Measurements from ENCODE around the gene ZFP92.
"Not testable (repeated sequence)": the region's sequence is repeated elsewhere in the genome, so short reads cannot be mapped to it uniquely, and the experiment has no call there.

DNA sequence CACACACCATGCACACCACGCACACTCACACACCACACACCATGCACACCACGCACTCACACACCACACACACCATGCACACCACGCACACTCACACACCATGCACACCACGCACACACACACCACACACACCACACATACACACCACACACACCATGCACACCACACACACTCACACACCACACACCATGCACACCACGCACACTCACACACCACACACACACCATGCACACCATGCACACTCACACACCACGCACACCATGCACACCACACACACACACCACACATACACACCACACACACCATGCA, 21.9 kb upstream of the ZFP92 start:
- TF ChIP-seq, protein P1, sequence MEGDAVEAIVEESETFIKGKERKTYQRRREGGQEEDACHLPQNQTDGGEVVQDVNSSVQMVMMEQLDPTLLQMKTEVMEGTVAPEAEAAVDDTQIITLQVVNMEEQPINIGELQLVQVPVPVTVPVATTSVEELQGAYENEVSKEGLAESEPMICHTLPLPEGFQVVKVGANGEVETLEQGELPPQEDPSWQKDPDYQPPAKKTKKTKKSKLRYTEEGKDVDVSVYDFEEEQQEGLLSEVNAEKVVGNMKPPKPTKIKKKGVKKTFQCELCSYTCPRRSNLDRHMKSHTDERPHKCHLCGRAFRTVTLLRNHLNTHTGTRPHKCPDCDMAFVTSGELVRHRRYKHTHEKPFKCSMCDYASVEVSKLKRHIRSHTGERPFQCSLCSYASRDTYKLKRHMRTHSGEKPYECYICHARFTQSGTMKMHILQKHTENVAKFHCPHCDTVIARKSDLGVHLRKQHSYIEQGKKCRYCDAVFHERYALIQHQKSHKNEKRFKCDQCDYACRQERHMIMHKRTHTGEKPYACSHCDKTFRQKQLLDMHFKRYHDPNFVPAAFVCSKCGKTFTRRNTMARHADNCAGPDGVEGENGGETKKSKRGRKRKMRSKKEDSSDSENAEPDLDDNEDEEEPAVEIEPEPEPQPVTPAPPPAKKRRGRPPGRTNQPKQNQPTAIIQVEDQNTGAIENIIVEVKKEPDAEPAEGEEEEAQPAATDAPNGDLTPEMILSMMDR (IDR thresholded peaks at IDR 0.05), result not testable (repeated sequence)
- not testable (repeated sequence) for TF ChIP-seq POLR2A (IDR thresholded peaks at IDR 0.05)
